Activated CD8-positive, alpha-beta memory T cell treated with anti-CD3 and anti-CD28 coated beads for 4 hours (primary cell): ENCODE measurements around the gene PNN.
"Not testable (repeated sequence)": the region's sequence is repeated elsewhere in the genome, so short reads cannot be mapped to it uniquely, and the experiment has no call there.

Source experiments
- DNase-seq, 2 donors: peaks; one replicate each; pipeline ENCODE4 v3.0.0-alpha.2; 2020; ENCODE audit warnings: low read depth in 2 of 2

PNN gene

GRCh38 chr14:39181026-39181692 is 6.1 kb downstream of the PNN start:
- no peak for DNase-seq

GRCh38 chr14:39181693-39182047 is 6.6 kb downstream of the PNN start:
- no peak for DNase-seq

GRCh38 chr14:39182770-39183684 is 8.0 kb downstream of the PNN start:
- DNase-seq: no peak

GRCh38 chr14:39183685-39184003 is 8.6 kb downstream of the PNN start:
- DNase-seq: not testable (repeated sequence)

GRCh38 chr14:39184628-39185255 is 9.7 kb downstream of the PNN start:
- DNase-seq: no peak

GRCh38 chr14:39185256-39186049 is 10.4 kb downstream of the PNN start:
- no peak for DNase-seq

GRCh38 chr14:39186941-39187525 is 12.0 kb downstream of the PNN start:
- no peak for DNase-seq

GRCh38 chr14:39203659-39204606 is 28.9 kb downstream of the PNN start:
- no peak for DNase-seq

- DNase-seq: not testable (repeated sequence)
Measured at GRCh38 chr14:39207430-39207829, 32.4 kb downstream of the PNN start.

GRCh38 chr14:39211109-39211741 is 36.2 kb downstream of the PNN start:
- DNase-seq: no peak

GRCh38 chr14:39212034-39212433 is 37.0 kb downstream of the PNN start:
- no peak for DNase-seq

- DNase-seq: no peak
Measured at GRCh38 chr14:39212693-39213092, 37.6 kb downstream of the PNN start.

- no peak for DNase-seq
Measured at GRCh38 chr14:39217214-39217879, 42.3 kb downstream of the PNN start.

- no peak for DNase-seq
Measured at GRCh38 chr14:39218171-39218769, 43.2 kb downstream of the PNN start.

GRCh38 chr14:39219075-39219499 is 44.0 kb downstream of the PNN start:
- DNase-seq: no peak

- DNase-seq: not testable (repeated sequence)
Measured at GRCh38 chr14:39220473-39220872, 45.4 kb downstream of the PNN start.

GRCh38 chr14:39228044-39228443 is 53.0 kb downstream of the PNN start:
- no peak for DNase-seq

- no peak for DNase-seq
Measured at GRCh38 chr14:39228509-39229221, 53.6 kb downstream of the PNN start.
